Type B pancreatic cell (in vitro differentiated cells): ENCODE measurements around the gene TUBA4A. TPM values are rescaled to one million over a fixed set of nuclear protein-coding genes. Genes with fewer than 3 reads are reported as not detected.

Experiments used
- DNase-seq: peaks from one replicate; pipeline ENCODE4 v3.0.0; 2021; ENCODE audit warnings: mixed read lengths; ENCODE audit not compliant: unreplicated experiment; ENCODE audit errors: extremely low spot score
- H3K27ac Mint-ChIP-seq: 2 replicates; pipeline ENCODE4 v1.8.0; 2021; ENCODE audit warnings: mild to moderate bottlenecking, mixed read lengths
- H3K27me3 Mint-ChIP-seq: 2 replicates; pipeline ENCODE4 v1.8.0; 2021; ENCODE audit warnings: mixed read lengths
- H3K36me3 Mint-ChIP-seq: 2 replicates; pipeline ENCODE4 v1.8.0; 2021; ENCODE audit warnings: mixed read lengths
- H3K4me1 Mint-ChIP-seq: one replicate; pipeline ENCODE4 v1.8.0; 2021; ENCODE audit warnings: mixed read lengths; ENCODE audit not compliant: unreplicated experiment
- H3K4me3 Mint-ChIP-seq: 2 replicates; pipeline ENCODE4 v1.8.0; 2021; ENCODE audit warnings: mild to moderate bottlenecking, mixed read lengths
- H3K9me3 Mint-ChIP-seq: 2 replicates; pipeline ENCODE4 v1.8.0; 2021; ENCODE audit warnings: mixed read lengths
- CTCF ChIP-seq: fragments of 200-600 bp; sonication (generic); conservative IDR thresholded peaks from 2 replicates; pipeline ENCODE4 v1.5.0; 2021; ENCODE audit warnings: antibody characterized with exemption, mild to moderate bottlenecking
- total RNA-seq: library from RNA; stranded (reverse); gene quantifications from 2 replicates; pipeline ENCODE4 v1.2.1, GENCODE V29; 2021; ENCODE audit warnings: low replicate concordance

The TUBA4A gene
- total RNA-seq, 1 donor from 2014 or later: 25.4 TPM

- TF ChIP-seq CTCF: no peak
- no peaks in the 10 kb centered on the region for H3K9me3 Mint-ChIP-seq
- H3K4me3 Mint-ChIP-seq: no peak overlapping the region
- no peaks in the 10 kb centered on the region for H3K27me3 Mint-ChIP-seq
- H3K4me1 Mint-ChIP-seq: peaks cover 7% of the 10 kb centered on the region
- peaks cover 9% of the 10 kb centered on the region for H3K36me3 Mint-ChIP-seq
- DNase-seq: no peak
- peak overlapping the region; percentile 46 for H3K27ac Mint-ChIP-seq
These were observed 31.6 kb upstream of the TUBA4A start for GRCh38 chr2:219285373-219285735.

GRCh38 chr2:219284501-219285372, 31.0 kb upstream of the TUBA4A start:
- Mint-ChIP-seq H3K9me3 (no peaks in the 10 kb centered on the region), H3K27ac (no peak overlapping the region), H3K4me3 (no peak overlapping the region), H3K4me1 (peaks cover 7% of the 10 kb centered on the region), H3K36me3 (peaks cover 9% of the 10 kb centered on the region), H3K27me3 (no peaks in the 10 kb centered on the region)
- DNase-seq: no peak
- no peak for TF ChIP-seq CTCF

GRCh38 chr2:219282943-219283581, 29.3 kb upstream of the TUBA4A start:
- Mint-ChIP-seq H3K27ac (peak overlapping the region; percentile 73), H3K36me3 (peaks cover 9% of the 10 kb centered on the region), H3K9me3 (no peaks in the 10 kb centered on the region), H3K27me3 (no peaks in the 10 kb centered on the region), H3K4me1 (peaks cover 16% of the 10 kb centered on the region), H3K4me3 (peak overlapping the region; percentile 49)
- TF ChIP-seq CTCF: no peak
- no peak for DNase-seq

- peaks cover 23% of the 10 kb centered on the region for H3K4me1 Mint-ChIP-seq
- no peak for DNase-seq
- H3K36me3 Mint-ChIP-seq: peaks cover 9% of the 10 kb centered on the region
- H3K9me3 Mint-ChIP-seq: no peaks in the 10 kb centered on the region
- no peak overlapping the region for H3K27ac Mint-ChIP-seq
- H3K27me3 Mint-ChIP-seq: peaks cover 4% of the 10 kb centered on the region
- no peak overlapping the region for H3K4me3 Mint-ChIP-seq
- no peak for TF ChIP-seq CTCF
These were observed 28.7 kb upstream of the TUBA4A start for GRCh38 chr2:219282375-219282774.

DNA sequence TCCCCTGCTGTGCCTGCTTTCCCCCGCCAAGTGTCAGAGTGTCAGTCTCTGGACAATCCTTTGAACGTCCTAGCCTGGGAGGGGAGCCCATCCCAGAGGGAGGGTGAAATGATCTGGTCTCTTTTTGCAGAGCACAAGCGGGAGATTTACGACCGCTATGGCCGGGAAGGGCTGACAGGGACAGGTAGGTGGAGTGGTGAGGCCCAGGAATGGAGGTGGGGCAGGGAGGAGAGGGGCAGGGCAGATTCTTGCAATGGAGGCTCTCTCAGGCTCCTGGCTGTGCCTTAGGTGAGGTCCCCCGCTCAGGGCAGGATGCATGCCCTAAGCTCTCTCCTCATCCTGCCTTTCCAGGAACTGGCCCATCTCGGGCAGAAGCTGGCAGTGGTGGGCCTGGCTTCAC, 27.9 kb upstream of the TUBA4A start:
- DNase-seq: no peak
- H3K27ac Mint-ChIP-seq: peak overlapping the region; percentile 97
- no peaks in the 10 kb centered on the region for H3K9me3 Mint-ChIP-seq
- peaks cover 4% of the 10 kb centered on the region for H3K27me3 Mint-ChIP-seq
- peaks cover 9% of the 10 kb centered on the region for H3K36me3 Mint-ChIP-seq
- peaks cover 22% of the 10 kb centered on the region for H3K4me1 Mint-ChIP-seq
- TF ChIP-seq CTCF: no peak
- H3K4me3 Mint-ChIP-seq: peak overlapping the region; percentile 96
